Stimulated activated CD4-positive, alpha-beta T cell treated with anti-CD3 and anti-CD28 coated beads, Interleukin-12 subunit alpha, Interleukin-12 subunit beta, amount 100 ng/mL, for 48 hours (primary cell): ENCODE data around the gene NR5A2.
"Not testable (repeated sequence)": the region's sequence is repeated elsewhere in the genome, so short reads cannot be mapped to it uniquely, and the experiment has no call there.

Source experiments
- DNase-seq, 3 donors: peaks; one replicate each; pipeline ENCODE4 v3.0.0-alpha.2; 2020; ENCODE audit warnings: low read depth in 2 of 3, low spot score in 1 of 3

The NR5A2 gene

DNA sequence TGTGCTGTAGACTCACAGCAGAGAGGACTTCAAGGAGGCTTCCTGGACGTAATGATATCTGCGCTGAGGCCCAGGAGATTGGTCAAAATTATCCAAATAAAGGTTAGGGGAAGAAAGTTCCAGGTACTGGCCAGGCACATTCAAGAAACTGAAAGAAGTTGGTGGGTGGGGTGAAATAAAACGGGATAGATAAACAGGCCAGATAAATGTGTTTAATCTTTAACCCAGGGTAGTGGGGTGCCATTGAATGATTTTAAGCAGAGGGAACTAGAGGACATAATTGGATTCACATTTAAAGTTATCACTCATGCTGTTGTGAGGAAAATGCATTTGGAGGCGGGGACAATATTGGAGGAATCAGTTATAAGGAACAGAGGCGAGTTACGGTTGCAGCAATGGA lies 134.7 kb downstream of the NR5A2 start:
- no peak for DNase-seq

DNA sequence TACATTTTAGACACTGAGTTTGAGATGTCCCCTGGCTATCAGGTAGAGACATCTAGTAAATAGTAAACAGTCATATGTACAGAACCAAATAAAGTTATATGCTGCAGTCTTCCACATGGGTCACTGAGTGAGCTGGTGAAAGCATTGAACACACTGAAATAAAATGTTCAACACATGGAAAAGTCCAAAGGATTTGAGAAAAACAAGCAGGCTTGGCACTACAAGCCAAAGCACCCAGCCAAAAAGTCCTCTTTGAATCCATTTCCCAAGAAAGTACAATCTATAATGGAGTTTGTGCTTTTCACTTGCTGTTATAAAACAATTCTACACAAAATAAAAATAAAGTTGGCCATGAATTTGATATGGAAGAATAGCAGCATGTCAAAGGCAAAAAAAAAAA lies 135.4 kb downstream of the NR5A2 start:
- no peak for DNase-seq

DNA sequence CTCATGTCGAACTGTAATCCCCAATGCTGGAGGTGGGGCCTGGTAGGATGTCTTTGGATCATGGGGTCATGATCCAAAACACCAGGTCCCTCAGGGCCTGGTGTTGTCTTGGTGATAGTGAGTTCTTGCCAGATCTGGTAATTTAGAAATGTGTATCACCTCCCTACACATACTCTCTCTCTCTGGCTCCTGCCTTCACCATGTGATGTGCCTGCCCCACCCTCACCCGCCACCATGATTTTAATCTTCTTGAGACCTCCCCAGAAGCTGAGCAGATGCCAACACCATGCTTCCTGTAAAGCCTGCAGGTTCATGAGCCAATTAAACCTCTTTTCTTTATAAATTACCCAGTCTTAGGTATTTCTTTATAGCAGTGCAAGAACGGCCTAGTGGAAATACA lies 136.4 kb downstream of the NR5A2 start:
- DNase-seq = no peak

DNA sequence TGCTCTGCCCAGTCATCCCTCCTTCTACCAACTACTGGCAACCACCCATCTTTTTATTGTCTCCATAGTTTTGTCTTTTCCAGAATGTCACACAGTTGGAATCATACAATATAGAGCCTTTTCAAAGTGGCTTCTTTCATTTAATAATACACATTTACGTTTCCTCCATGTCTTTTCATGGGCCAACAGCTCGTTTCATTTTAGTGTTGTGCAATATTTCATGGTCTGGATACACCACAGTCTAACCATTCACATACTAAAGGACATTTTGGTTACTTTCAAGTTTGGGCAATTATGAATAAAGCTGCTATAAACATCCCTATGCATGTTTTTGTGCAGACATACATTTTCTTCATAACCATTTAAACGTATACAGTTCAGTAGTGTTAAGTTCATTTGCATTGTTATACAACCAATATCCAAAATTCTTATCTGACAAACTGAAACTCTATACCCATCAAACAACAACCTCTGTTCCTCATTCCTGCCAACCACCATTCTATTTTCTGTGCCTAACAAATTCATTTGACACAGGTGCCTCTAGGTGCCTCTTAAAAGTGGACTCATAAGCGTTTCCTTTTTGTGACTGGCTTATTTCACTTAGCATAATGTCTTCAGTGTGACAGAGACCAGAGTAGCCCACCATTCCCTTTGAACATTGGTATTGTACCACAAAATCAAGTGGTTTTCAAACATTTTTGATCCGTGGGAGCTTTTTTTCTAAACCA lies 138.1 kb downstream of the NR5A2 start:
- no peak for DNase-seq

DNA sequence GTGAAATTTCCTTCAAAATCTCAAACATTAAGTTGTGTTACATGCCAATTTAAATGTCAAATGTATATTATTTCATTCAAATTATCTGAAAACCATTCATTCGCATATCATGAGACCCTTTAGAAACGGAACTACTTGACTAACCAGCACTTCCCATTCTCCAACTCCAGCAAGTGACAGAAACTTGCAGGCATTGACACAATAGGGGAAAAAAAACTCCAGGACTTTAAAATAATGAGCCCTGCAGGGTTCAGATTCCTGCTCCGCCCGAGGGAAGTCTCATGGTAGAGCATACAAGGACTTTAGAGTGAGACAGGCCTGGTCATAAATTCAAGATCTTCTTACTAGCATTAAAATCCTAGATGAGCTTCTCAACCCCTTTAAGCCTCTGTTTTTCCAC lies 138.9 kb downstream of the NR5A2 start:
- DNase-seq = no peak

DNA sequence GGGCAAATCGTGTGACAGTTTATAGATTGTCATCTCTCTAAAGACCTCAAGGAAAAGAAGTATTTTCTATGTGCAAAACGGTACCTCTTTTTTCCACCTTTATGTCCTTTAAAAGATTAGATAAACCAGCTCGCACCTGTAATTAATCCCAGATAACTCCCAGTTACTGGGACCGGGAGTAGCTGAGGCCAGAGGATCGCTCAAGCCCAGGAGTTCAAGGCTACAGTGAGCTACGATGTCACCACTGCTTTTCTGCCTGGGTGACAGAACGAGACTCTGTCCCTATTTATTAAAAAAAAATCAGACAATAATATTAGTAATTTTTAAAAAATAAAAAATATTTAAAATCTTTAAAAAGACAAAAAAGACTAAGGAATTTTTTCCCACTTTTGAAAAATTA lies 141.4 kb downstream of the NR5A2 start:
- DNase-seq = no peak

DNA sequence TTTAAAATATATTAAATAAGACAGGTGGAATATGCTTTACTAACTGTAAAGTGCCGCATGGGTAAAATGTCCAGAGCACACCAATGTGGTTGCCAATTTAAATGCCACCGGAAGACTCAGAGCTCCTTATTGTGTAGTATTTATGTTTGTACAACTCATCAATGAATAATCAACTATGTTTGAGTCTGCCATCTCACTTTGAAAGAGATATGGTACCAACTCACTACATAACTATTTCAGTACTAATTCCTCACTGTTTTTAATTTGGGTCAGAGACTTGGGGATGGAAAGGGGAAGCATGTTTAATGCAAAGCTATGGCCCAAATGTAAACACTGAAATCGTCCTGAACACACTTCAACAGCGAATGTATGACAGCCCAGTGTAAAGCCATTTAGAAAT lies 144.8 kb downstream of the NR5A2 start:
- no peak for DNase-seq

DNA sequence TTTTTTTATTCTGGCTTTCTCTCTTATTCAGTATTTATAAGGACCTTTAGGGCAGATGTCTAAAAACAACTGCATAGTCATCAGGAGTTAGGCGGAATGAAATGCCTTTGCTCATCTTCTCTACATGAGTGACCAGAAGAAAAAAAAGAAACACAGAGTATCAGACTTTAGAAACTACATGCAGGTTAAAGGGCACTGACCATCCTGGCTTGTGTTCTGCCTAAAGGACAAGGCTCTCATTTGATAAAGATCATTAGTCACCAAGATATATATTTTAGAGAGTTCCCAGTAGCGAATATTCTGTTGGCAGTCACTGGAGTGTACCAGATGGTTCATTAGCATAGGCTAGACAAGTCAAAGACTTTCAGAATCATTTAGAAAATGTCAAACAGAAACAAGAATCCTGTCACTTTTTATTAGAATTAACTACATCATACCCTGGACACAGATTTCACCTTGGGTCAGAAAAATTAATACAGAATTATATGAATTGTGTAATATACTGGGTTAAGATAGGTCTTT lies 145.6 kb downstream of the NR5A2 start:
- DNase-seq = no peak

DNA sequence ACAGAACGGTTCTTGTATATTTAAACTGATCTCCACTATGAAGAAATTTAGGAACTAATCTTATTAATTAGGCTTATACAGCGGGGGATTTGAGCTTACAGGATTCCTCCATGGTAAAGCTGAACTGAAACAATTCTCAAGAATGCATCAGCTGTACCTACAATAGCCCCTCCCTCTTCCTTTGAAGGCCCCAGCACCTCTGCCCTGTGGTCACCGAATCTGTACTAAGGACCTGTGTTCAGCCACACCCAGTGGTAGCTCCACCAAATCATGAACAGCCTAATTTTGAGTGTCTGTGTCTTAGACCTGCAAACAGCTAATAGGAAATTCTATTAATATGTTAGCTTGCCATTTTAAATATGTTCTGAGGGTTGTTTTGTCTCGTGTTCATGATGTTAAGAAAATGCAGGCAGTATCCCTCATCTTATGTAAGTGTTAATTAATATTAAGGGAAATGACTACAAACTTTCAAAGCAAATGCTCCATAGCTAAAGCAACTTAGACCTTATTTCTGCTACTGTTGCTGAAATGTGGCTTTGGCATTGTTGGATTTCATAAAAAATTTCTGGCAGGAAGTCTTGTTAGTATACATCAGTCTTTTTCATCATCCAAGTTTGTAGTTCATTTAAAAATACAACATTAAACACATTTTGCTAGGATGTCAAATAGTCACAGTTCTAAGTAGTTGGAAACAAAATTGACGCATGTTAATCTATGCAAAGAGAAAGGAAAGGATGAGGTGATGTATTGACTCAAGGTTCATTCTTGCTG lies 147.2 kb downstream of the NR5A2 start:
- no peak for DNase-seq

DNA sequence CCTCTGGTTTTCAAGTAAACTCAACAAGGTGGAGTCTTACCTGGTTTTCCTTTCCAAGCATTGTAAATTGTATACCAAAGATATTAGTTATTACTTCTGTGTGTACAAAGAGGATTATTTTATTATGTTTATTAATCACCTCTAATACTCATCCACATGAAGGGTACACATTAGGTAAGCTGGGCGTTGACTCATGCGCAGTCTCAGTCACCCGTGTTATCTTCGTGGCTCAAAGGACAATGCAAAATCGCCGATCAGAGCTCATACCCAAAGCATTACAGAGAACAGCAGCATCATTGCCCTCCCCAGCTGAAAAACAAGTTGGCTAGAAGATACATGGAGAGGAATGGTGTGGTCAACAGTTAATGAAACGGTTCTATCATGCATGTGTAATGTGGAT lies 148.7 kb downstream of the NR5A2 start:
- DNase-seq = no peak

DNA sequence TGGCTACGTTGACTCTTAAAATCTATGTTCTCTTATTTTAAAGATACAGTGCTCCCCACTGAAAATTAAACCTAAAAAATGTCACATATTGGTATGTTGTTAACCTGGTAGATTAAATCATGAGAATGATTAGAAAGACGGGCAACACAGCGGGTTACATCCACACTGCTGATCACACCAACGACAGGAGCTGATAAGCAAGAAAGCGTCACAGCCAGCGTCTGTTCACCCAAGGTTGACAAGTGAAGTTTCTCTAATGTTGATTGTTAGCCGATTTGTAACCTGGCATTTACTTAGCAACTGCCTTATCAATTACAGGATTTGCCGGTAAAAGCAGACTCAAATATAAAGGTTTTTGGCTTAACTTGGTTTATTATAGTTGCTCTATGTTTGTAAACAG lies 149.3 kb downstream of the NR5A2 start:
- no peak for DNase-seq

DNA sequence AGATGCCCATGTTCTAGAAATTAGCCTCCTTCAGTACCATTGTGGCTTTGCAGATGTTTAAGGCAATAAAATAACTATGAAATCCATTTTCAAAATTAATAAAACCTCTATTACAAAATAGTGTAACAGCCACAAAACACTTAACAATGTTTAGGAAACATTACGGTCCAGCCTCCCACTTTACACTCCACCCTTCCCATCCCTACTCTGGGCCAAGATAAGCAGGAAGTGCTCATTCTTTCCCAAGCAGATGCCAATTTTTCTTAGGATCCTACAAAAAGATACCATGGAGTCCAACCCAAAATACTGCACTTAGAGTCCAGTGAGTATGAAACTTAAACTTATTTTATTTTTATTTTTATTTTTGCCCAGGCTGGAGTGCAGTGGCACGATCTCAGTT lies 150.8 kb downstream of the NR5A2 start:
- no peak for DNase-seq

DNA sequence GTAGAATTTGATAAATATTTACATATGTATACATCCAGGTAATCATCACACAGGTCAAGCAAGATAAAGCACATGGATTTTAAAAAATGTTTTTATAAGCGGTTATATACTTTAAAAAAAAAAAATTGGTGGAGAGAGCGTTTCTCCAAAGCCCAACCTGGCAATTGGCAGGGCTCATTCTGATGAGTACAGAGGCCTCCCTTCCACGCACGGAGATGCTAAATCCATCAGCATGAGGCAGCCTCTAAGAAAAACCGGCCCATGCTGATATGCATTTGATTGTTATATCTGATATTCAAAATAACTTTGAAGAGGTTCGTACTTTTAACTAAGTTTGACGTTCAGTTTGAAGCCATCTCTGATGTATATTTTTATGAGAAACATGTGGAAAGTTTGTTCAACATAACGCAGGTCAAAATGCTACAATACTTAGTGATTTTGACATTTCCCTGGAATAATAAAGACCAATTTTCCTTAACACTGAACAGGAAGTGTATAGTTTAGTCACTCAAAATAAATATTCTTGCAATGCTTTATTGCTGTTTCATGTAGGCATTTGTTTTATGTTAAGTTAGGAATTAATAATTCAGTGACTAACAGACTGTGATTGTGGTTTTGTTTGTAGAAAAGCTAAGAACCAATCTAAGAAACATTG lies 151.7 kb downstream of the NR5A2 start:
- no peak for DNase-seq

DNA sequence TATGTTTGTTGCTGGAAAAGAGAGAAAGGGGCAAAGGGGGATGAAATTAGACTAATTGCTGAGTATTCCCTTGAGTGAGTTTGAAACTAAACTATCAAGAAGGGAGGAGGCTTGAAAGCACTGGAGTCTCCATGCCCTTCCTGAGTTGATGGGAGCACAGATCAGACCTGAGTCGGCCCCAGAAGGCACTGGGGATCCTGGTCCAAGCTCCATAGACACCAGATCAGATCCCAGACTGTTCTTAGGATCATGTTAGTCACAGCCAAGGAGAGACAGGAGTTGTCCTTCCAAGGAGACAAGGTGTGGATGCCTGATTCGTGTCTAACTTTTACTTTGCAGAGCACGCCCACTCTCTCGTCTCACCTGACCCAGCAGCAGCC lies 152.3 kb downstream of the NR5A2 start:
- no peak for DNase-seq

DNA sequence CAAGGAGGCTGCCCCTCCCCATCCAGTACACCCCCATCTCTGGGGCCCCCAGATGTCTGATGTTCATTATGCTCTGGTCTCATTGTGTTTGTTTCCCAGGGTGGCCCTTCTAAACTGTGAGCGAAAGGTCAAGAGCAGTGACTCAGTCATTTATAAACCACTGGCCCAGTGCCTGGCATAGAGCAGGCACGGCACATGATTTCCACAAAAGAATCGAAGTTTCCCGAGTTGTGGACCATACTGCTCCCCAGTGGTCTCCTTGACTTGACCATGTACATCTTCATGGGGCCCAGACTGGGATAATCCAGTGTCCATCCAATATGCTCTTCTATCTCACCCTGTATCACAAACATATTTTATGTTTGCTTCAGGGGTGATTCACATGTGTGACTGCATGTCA lies 153.3 kb downstream of the NR5A2 start:
- no peak for DNase-seq

DNA sequence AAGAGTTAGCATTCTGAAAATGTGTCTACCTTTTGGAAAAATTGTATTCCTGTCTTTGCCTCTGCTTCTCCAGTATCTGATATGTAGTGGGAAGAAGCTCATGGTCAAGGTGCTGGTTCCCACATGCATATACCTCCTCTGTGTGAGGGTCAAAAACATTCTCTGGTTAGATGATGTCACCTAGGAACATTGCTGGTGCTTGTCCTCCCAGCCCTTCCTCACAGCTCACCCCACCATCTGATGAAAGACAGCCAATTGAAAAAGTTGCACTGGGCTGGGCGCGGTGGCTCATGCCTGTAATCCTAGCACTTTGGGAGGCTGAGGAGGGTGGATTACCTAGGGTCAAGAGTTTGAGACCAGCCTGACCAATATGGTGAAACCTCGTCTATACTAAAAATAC lies 154.4 kb downstream of the NR5A2 start:
- no peak for DNase-seq

DNA sequence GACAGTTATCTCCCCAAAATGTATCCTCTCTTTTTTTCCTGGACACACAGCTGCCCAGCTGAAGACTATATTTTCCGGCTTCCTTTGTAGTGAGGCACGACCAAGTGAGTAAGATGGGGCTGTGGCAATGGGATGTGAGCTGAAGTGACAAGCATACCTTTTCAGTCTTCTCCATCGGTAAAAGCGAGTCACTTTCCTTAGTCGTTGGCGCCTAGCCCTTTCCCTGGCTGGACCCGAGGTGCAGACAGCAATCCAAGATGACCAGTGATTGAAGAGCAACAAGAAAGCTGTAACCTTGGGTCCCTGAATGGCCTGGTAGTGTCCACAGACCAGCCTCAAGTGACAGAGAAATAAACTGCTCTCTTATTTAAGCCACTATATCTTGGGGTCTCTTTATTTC lies 155.2 kb downstream of the NR5A2 start:
- no peak for DNase-seq

DNA sequence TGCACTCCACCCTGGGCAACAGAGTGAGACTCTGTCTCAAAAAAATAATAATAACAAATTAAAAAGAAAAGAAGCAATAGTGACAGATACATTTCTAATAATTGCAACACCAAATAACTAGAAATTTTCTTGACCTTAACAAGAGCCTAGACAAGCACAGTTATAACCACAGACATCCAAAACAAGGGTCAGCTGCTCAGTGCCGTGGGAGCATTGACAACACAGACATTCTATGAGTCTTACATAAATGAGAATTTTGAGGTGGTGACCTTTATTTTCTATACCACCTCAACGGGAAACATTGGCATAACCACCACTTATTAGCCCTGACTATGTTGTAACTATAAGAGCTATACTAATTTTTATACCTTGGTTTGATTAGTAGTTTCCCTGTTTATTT lies 156.1 kb downstream of the NR5A2 start:
- DNase-seq = no peak

DNA sequence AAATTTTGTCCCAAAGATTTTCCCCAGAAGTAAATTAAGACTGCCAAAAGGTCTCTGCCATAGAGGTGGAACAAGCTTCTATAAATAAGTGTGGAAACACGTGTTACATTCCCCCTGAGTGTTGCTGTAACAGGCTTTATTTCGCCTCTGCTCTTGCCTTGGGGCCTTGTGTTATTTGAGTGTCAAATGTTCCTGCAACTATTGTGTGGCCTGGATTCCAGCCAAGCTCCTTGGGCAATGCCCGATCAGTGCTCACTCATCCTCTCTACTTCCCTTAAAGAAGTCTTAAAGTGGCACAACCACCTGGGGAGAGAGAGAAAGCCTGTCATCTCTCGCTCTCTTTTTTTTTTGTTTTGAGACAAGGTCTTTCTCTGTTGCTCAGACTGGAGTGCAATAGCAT lies 156.7 kb downstream of the NR5A2 start:
- DNase-seq = no peak

DNA sequence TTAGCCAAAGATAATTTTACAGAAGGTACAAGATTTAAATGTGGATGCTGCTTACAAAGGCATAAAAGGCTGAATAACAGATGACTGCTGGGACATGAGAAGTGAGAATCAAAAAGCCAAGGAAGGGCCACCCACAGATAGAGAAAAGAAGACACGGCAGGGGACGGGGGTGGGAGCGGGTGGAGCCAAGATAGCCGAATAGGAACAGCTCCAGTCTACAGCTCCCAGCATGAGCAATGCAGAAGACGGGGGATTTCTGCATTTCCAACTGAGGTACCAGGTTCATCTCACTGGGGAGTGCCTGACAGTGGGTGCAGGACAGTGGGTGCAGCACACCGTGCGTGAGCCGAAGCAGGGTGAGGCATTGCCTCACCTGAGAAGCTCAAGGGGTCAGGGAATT lies 157.7 kb downstream of the NR5A2 start:
- not testable (repeated sequence) for DNase-seq

DNA sequence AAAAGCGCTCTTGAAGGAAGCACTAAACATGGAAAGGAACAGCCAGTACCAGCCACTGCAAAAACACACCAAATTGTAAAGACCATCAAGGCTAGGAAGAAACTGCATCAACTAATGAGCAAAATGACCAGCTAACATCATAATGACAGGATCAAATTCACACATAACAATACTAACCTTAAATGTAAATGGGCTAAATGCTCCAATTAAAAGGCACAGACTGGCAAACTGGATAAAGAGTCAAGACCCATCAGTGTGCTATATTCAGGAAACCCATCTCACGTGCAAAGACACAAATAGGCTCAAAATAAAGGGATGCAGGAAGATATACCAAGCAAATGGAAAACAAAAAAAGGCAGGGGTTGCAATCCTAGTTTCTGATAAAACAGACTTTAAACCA lies 159.8 kb downstream of the NR5A2 start:
- DNase-seq = not testable (repeated sequence)

DNA sequence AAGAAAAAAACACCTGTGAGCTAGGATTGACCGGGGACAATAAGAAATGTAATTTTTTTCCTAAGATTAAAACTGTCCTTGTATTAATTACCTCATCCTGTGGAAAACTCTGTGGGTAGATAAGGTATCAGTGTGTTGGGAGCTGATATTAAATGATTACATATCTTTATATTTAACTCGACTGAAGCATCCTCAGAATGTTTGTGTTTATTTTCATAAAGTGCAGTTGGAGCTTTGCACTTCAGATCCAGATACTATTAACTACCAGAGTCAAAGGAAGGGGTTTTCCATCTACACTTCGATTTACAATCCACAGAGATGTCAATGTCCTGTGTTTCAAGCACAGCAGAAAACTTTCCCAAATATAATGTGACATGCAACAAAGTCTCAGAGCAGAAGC lies 164.5 kb downstream of the NR5A2 start:
- no peak for DNase-seq
